Stimulated activated CD4-positive, alpha-beta T cell treated with anti-CD3 and anti-CD28 coated beads, Interleukin-15, amount 100 ng/mL, for 1 hour (primary cell): ENCODE measurements around the gene CXXC1.
"Not testable (repeated sequence)": the region's sequence is repeated elsewhere in the genome, so short reads cannot be mapped to it uniquely, and the experiment has no call there.

ENCODE experiments used
- DNase-seq, 2 donors: peaks; one replicate each; pipeline ENCODE4 v3.0.0-alpha.2; 2020; ENCODE audit warnings: low read depth in 1 of 2, low spot score in 1 of 2

The CXXC1 gene

GRCh38 chr18:50298443-50299284 lies 11.2 kb upstream of the CXXC1 start:
- DNase-seq, result no peak

- peak in 1 of 2 donors; percentile 31 for DNase-seq
These were observed 10.3 kb upstream of the CXXC1 start for GRCh38 chr18:50297621-50298442.

GRCh38 chr18:50293039-50293438 lies 5.5 kb upstream of the CXXC1 start:
- DNase-seq, result no peak

GRCh38 chr18:50289108-50289443 lies 1.6 kb upstream of the CXXC1 start:
- DNase-seq, result no peak

GRCh38 chr18:50288348-50289107 lies 1.0 kb upstream of the CXXC1 start:
- not testable (repeated sequence) for DNase-seq

GRCh38 chr18:50287028-50287440 lies 458 bp downstream of the CXXC1 start:
- no peak for DNase-seq

GRCh38 chr18:50286391-50287027 lies 983 bp downstream of the CXXC1 start:
- DNase-seq, result no peak

GRCh38 chr18:50285631-50286321 lies 1.7 kb downstream of the CXXC1 start:
- no peak for DNase-seq

GRCh38 chr18:50285071-50285470 lies 2.4 kb downstream of the CXXC1 start:
- DNase-seq, result no peak

- no peak for DNase-seq
These were observed 3.1 kb downstream of the CXXC1 start for GRCh38 chr18:50284255-50284885.

GRCh38 chr18:50283469-50284209 lies 3.9 kb downstream of the CXXC1 start:
- DNase-seq, result no peak

- no peak for DNase-seq
These were observed 4.8 kb downstream of the CXXC1 start for GRCh38 chr18:50282521-50283335.

GRCh38 chr18:50281972-50282520 lies 5.4 kb downstream of the CXXC1 start:
- DNase-seq, result no peak

- peak; percentile 90 to 94 for DNase-seq
These were observed 6.1 kb downstream of the CXXC1 start, which contains the start of gene MBD1 for GRCh38 chr18:50281295-50281971. TSS of gene MBD1 (minus strand) at chr18:50281523. CDS start at chr18:50279992, 1,531 bp downstream.

- DNase-seq, result no peak
These were observed 6.7 kb downstream of the CXXC1 start for GRCh38 chr18:50280707-50281294.

GRCh38 chr18:50279752-50280151 lies 7.7 kb downstream of the CXXC1 start:
- DNase-seq, result no peak

- no peak for DNase-seq
These were observed 9.6 kb downstream of the CXXC1 start for GRCh38 chr18:50277942-50278341.
